Neuronal stem cell (in vitro differentiated cells): ENCODE data around the gene ELMOD3.

ENCODE experiments used
- DNase-seq: peaks from one replicate; pipeline ENCODE4 v3.0.0-alpha.2; 2013; ENCODE audit warnings: low spot score
- H2AFZ ChIP-seq: one replicate; pipeline ENCODE4 v1.6.1; 2013; ENCODE audit warnings: mild to moderate bottlenecking, low read length, inconsistent platforms
- H2AK5ac ChIP-seq: 2 replicates; pipeline ENCODE4 v1.6.1; 2013; ENCODE audit warnings: low read depth, mild to moderate bottlenecking, inconsistent platforms, low read length, moderate library complexity, mixed read lengths
- H2BK120ac ChIP-seq: 2 replicates; pipeline ENCODE4 v1.6.1; 2013; ENCODE audit warnings: low read depth, mild to moderate bottlenecking, inconsistent platforms, low read length, moderate library complexity, mixed read lengths
- H2BK12ac ChIP-seq: one replicate; pipeline ENCODE4 v1.6.1; 2013; ENCODE audit warnings: low read length, inconsistent platforms
- H2BK15ac ChIP-seq: 2 replicates; pipeline ENCODE4 v1.6.1; 2013; ENCODE audit warnings: mild to moderate bottlenecking, low read length, inconsistent platforms, mixed read lengths
- H2BK5ac ChIP-seq: one replicate; pipeline ENCODE4 v1.6.1; 2013; ENCODE audit warnings: inconsistent platforms, mild to moderate bottlenecking, low read length, moderate library complexity
- H3K14ac ChIP-seq: one replicate; pipeline ENCODE4 v1.6.1; 2013; ENCODE audit warnings: low read length, inconsistent platforms
- H3K18ac ChIP-seq: 2 replicates; pipeline ENCODE4 v1.6.1; 2013; ENCODE audit warnings: low read length, inconsistent platforms
- H3K23ac ChIP-seq: 2 replicates; pipeline ENCODE4 v1.6.1; 2013; ENCODE audit warnings: low read depth, mild to moderate bottlenecking, mixed read lengths, low read length, inconsistent platforms; ENCODE audit not compliant: poor library complexity
- H3K27ac ChIP-seq: replicated peaks from 3 replicates; pipeline ENCODE4 v1.5.1; 2013; ENCODE audit warnings: low read length, inconsistent platforms
- H3K27me3 ChIP-seq, 3 experiments: 2 replicates each; pipeline ENCODE4 v1.6.1; 2013; ENCODE audit warnings: low read length in 3 of 3, mild to moderate bottlenecking in 2 of 3, inconsistent platforms in 1 of 3, low read depth in 1 of 3, mixed read lengths in 1 of 3, moderate library complexity in 1 of 3; ENCODE audit not compliant: control insufficient read depth in 3 of 3, insufficient read depth in 3 of 3
- H3K36me3 ChIP-seq, 2 donors: replicated peaks in 1 of 2; 2 replicates each; pipeline ENCODE4 v1.6.1; 2013; ENCODE audit warnings: low read length in 2 of 2; ENCODE audit not compliant: control insufficient read depth in 2 of 2, insufficient read depth in 2 of 2
- H3K4ac ChIP-seq: 2 replicates; pipeline ENCODE4 v1.6.1; 2013; ENCODE audit warnings: inconsistent platforms, mild to moderate bottlenecking, low read length, moderate library complexity
- H3K4me1 ChIP-seq, 2 donors: 1 replicate in 1 of 2; 2 replicates in 1 of 2; pipeline ENCODE4 v1.6.1; 2013; ENCODE audit warnings: low read length in 2 of 2, low read depth in 1 of 2; ENCODE audit not compliant: control insufficient read depth in 2 of 2, insufficient read depth in 1 of 2
- H3K4me2 ChIP-seq: one replicate; pipeline ENCODE4 v1.6.1; 2013; ENCODE audit warnings: mild to moderate bottlenecking, low read length, inconsistent platforms; ENCODE audit not compliant: insufficient read depth, poor library complexity, severe bottlenecking
- H3K4me3 ChIP-seq, 2 donors: 2 replicates each; pipeline ENCODE4 v1.5.1; 2013; ENCODE audit warnings: low read length in 2 of 2, mild to moderate bottlenecking in 2 of 2, inconsistent platforms in 1 of 2, moderate library complexity in 1 of 2
- H3K79me1 ChIP-seq: one replicate; pipeline ENCODE4 v1.6.1; 2013; ENCODE audit warnings: low read depth, mild to moderate bottlenecking, inconsistent platforms, low read length, moderate library complexity
- H3K9ac ChIP-seq: one replicate; pipeline ENCODE4 v1.6.1; 2013; ENCODE audit warnings: mild to moderate bottlenecking, low read depth, low read length, inconsistent platforms; ENCODE audit not compliant: poor library complexity
- H3K9me3 ChIP-seq, 2 donors: replicated peaks in 1 of 2; 2 replicates each; pipeline versions ENCODE3 to v1.6.1; 2013; ENCODE audit warnings: low read length in 2 of 2, mild to moderate bottlenecking in 2 of 2, inconsistent platforms in 1 of 2, low read depth in 1 of 2, mixed read lengths in 1 of 2, moderate library complexity in 1 of 2; ENCODE audit not compliant: control insufficient read depth in 2 of 2, insufficient read depth in 1 of 2
- H4K8ac ChIP-seq: one replicate; pipeline ENCODE4 v1.6.1; 2013; ENCODE audit warnings: low read depth, mild to moderate bottlenecking, inconsistent platforms, low read length, moderate library complexity
- H4K91ac ChIP-seq: one replicate; pipeline ENCODE4 v1.6.1; 2013; ENCODE audit warnings: low read length, low read depth, mild to moderate bottlenecking, inconsistent platforms; ENCODE audit not compliant: poor library complexity
- WGBS, 2 donors: extraction: QIAGEN DNeasy Blood & Tissue Kit; methylation state at CpG; one replicate each; pipeline ENCODE4 v1.1.7; 2013; ENCODE audit warnings: missing lambda C conversion rate in 2 of 2, mixed read lengths in 1 of 2; ENCODE audit not compliant: insufficient read length in 2 of 2, insufficient replicate concordance in 1 of 2; ENCODE audit errors: extremely low coverage in 2 of 2; 5-methylcytosine and 5-hydroxymethylcytosine counted together

Gene ELMOD3

GRCh38 chr2:85430752-85431569 is 76.4 kb downstream of the ELMOD3 start:
- no peaks in the 10 kb centered on the region for H3K36me3 ChIP-seq
- H3K4me3 ChIP-seq: peak overlapping the region in 1 of 2 donors; percentile 38
- H4K91ac ChIP-seq: no peak overlapping the region
- peak overlapping the region; percentile 86 for H3K27ac ChIP-seq
- H2BK120ac ChIP-seq: peak overlapping the region; percentile 62
- peak overlapping the region; percentile 99 for H2BK15ac ChIP-seq
- H3K18ac ChIP-seq: peak overlapping the region; percentile 99
- H3K4me2 ChIP-seq: peak overlapping the region; percentile 27
- WGBS, 2 donors: no CpG with 5 or more reads among the region's 16 CpGs
- H3K23ac ChIP-seq: peak overlapping the region; percentile 89
- H3K14ac ChIP-seq: no peak overlapping the region
- peak overlapping the region; percentile 85 for H3K4ac ChIP-seq
- peak overlapping the region; percentile 87 for H2AFZ ChIP-seq
- H2BK5ac ChIP-seq: peak overlapping the region; percentile 97
- H4K8ac ChIP-seq: peak overlapping the region; percentile 93
- no peaks in the 10 kb centered on the region for H3K9me3 ChIP-seq
- H3K27me3 ChIP-seq: peaks cover 0 to 4% (median 0%) of the 10 kb centered on the region in 3 experiments
- H3K79me1 ChIP-seq: no peaks in the 10 kb centered on the region
- peak; percentile 86 for DNase-seq
- H3K4me1 ChIP-seq: peaks cover 23 to 41% of the 10 kb centered on the region in 2 donors
- H3K9ac ChIP-seq: peak overlapping the region; percentile 88
- H2BK12ac ChIP-seq: peak overlapping the region; percentile 97
- H2AK5ac ChIP-seq: peak overlapping the region; percentile 97

GRCh38 chr2:85431570-85432205 is 77.1 kb downstream of the ELMOD3 start:
- Histone ChIP-seq H2AK5ac (peak overlapping the region; percentile 93), H3K9me3 (no peaks in the 10 kb centered on the region), H3K4me1 (peaks cover 25 to 41% of the 10 kb centered on the region in 2 donors), H3K9ac (peak overlapping the region; percentile 71), H3K4me2 (peak overlapping the region; percentile 27), H3K79me1 (no peaks in the 10 kb centered on the region), H4K91ac (peak overlapping the region; percentile 45), H3K27me3 (peaks cover 0 to 3% (median 0%) of the 10 kb centered on the region in 3 experiments), H3K14ac (no peak overlapping the region), H3K18ac (peak overlapping the region; percentile 95), H2BK120ac (peak overlapping the region; percentile 88), H3K4ac (peak overlapping the region; percentile 58), H3K4me3 (peak overlapping the region in 1 of 2 donors; percentile 38), H3K27ac (peak overlapping the region; percentile 69), H3K36me3 (no peaks in the 10 kb centered on the region), H2BK5ac (peak overlapping the region; percentile 62), H2AFZ (peak overlapping the region; percentile 87), H2BK12ac (peak overlapping the region; percentile 33), H2BK15ac (peak overlapping the region; percentile 47), H3K23ac (peak overlapping the region; percentile 46), H4K8ac (peak overlapping the region; percentile 20)
- no peak for DNase-seq
- WGBS, 2 donors: no CpG with 5 or more reads among the region's 10 CpGs

DNA sequence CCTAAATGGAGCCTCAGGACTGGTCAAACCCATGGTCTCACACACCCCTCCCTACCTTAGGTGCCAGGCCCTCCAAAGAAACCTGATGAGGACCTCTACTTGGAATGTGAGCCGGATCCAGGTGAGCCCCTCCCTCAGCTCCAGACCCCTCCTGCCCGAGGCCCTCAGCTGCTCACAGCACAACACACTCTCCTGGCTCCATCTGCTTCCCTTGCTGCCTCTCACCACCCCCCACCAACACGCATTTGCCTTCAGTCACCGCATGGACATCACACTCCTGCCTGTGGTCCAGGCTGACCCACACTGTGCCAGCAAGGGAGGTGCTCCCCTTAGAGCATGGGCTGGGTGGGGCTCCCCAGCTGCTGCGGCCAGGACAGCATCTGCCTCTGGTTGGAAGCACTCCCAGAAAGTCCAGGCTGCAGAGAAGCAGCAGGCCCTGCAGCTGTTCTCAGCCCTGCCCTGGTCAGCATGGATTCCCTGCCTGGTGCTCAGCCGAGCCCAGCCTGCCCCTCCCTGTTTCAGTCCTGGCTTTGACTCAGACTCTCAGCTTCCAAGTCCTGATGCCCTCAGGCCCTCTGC is 79.0 kb downstream of the ELMOD3 start:
- H3K79me1 ChIP-seq: no peaks in the 10 kb centered on the region
- peak overlapping the region; percentile 68 for H4K91ac ChIP-seq
- H3K4me2 ChIP-seq: no peak overlapping the region
- DNase-seq: no peak
- no peaks in the 10 kb centered on the region for H3K36me3 ChIP-seq
- peak overlapping the region; percentile 59 for H2AFZ ChIP-seq
- H2BK15ac ChIP-seq: peak overlapping the region; percentile 100
- H3K27ac ChIP-seq: no peak overlapping the region
- peak overlapping the region; percentile 77 for H2BK12ac ChIP-seq
- peak overlapping the region; percentile 92 for H3K14ac ChIP-seq
- peak overlapping the region; percentile 29 for H2BK120ac ChIP-seq
- peaks cover 0 to 7% (median 0%) of the 10 kb centered on the region in 3 experiments for H3K27me3 ChIP-seq
- no CpG with 5 or more reads among the region's 6 CpGs for WGBS, 2 donors
- H4K8ac ChIP-seq: peak overlapping the region; percentile 95
- H3K9me3 ChIP-seq: no peaks in the 10 kb centered on the region
- peak overlapping the region; percentile 91 for H3K18ac ChIP-seq
- peak overlapping the region; percentile 34 for H3K23ac ChIP-seq
- H2AK5ac ChIP-seq: peak overlapping the region; percentile 95
- H3K4ac ChIP-seq: peak overlapping the region; percentile 66
- peaks cover 36 to 38% of the 10 kb centered on the region in 2 donors for H3K4me1 ChIP-seq
- H3K4me3 ChIP-seq: no peak overlapping the region
- peak overlapping the region; percentile 90 for H2BK5ac ChIP-seq
- peak overlapping the region; percentile 89 for H3K9ac ChIP-seq
